H1 (cell line): ENCODE measurements around the gene ANKRD31. TPM values are rescaled to one million over a fixed set of nuclear protein-coding genes. Genes with fewer than 3 reads are reported as not detected.
A peak's percentile ranks its signal among the peaks of the same experiment; 100 is the strongest.

Experiments
- CTCF ChIA-PET: fragments of 300-600 bp; sonication (Branson Sonifier 250); formaldehyde crosslinking; loops from one replicate; lab custom pipeline; 2021; ENCODE audit not compliant: partially characterized antibody; lab: Charles Lee
- POLR2A ChIA-PET: fragments of 300-600 bp; sonication (Branson Sonifier 250); formaldehyde crosslinking; loops from one replicate; lab custom pipeline; 2021; ENCODE audit warnings: inconsistent platforms; ENCODE audit not compliant: partially characterized antibody; lab: Charles Lee
- DNase-seq, 2 experiments: peaks; one replicate each; pipeline versions ENCODE4 v3.0.0 to v3.0.0-alpha.2; 2010 to 2022; ENCODE audit warnings: low spot score in 2 of 2, low read depth in 1 of 2, mixed read lengths in 1 of 2
- FAIRE-seq: peaks from 2 replicates; lab custom pipeline; 2011; peaks lifted over from hg19 to GRCh38; lab: Jason Lieb, UNC
- H2AFZ ChIP-seq: 2 replicates; pipeline ENCODE4 v1.8.1; 2012; ENCODE audit warnings: low read length, inconsistent platforms
- H2AK5ac ChIP-seq: 2 replicates; pipeline ENCODE4 v1.6.1; 2013; ENCODE audit warnings: low read depth, low read length
- H2BK120ac ChIP-seq: replicated peaks from 2 replicates; pipeline ENCODE3; 2013; ENCODE audit warnings: low read depth, low read length, inconsistent platforms
- H2BK12ac ChIP-seq: 2 replicates; pipeline ENCODE4 v1.6.1; 2013; ENCODE audit warnings: low read depth, low read length
- H2BK15ac ChIP-seq: 2 replicates; pipeline ENCODE4 v1.6.1; 2013; ENCODE audit warnings: low read length
- H2BK20ac ChIP-seq: 2 replicates; pipeline ENCODE4 v1.6.1; 2013; ENCODE audit warnings: low read length
- H2BK5ac ChIP-seq: 2 replicates; pipeline ENCODE4 v1.6.1; 2013; ENCODE audit warnings: low read depth, low read length
- H3K14ac ChIP-seq: 2 replicates; pipeline ENCODE4 v1.6.1; 2013; ENCODE audit warnings: inconsistent platforms; ENCODE audit not compliant: insufficient read length
- H3K18ac ChIP-seq: 2 replicates; pipeline ENCODE4 v1.6.1; 2013; ENCODE audit warnings: low read length; ENCODE audit errors: extremely low read depth
- H3K23ac ChIP-seq: 2 replicates; pipeline ENCODE4 v1.6.1; 2013; ENCODE audit warnings: inconsistent platforms; ENCODE audit not compliant: insufficient read length
- H3K23me2 ChIP-seq: 2 replicates; pipeline ENCODE4 v1.6.1; 2013; ENCODE audit warnings: low read depth, low read length
- H3K27ac ChIP-seq: 2 replicates; pipeline ENCODE4 v1.6.1; 2011; ENCODE audit warnings: low read depth, low read length, inconsistent platforms
- H3K27me3 ChIP-seq, 4 experiments: replicated peaks in 1 of 4; 1 replicate in 1 of 4; 2 replicates in 3 of 4; pipeline versions ENCODE4 v1.6.1 to v1.8.1; 2011 to 2013; ENCODE audit warnings: low read length in 3 of 4, mild to moderate bottlenecking in 3 of 4, inconsistent platforms in 2 of 4, mixed read lengths in 2 of 4, moderate library complexity in 1 of 4; ENCODE audit not compliant: control insufficient read depth in 3 of 4, insufficient read depth in 3 of 4; ENCODE audit errors: extremely low read depth in 1 of 4
- H3K36me3 ChIP-seq, 4 experiments: 2 replicates each; pipeline versions ENCODE4 v1.6.1 to v1.8.1; 2011 to 2013; ENCODE audit warnings: mild to moderate bottlenecking in 4 of 4, low read length in 3 of 4, moderate library complexity in 2 of 4, control low read depth in 1 of 4, inconsistent platforms in 1 of 4; ENCODE audit not compliant: insufficient read depth in 4 of 4, control insufficient read depth in 2 of 4
- H3K4ac ChIP-seq: replicated peaks from 2 replicates; pipeline ENCODE3; 2013; ENCODE audit warnings: low read length, low read depth, mixed read lengths, inconsistent platforms; ENCODE audit not compliant: insufficient read length
- H3K4me1 ChIP-seq, 4 experiments: replicated peaks in 1 of 4; 1 replicate in 1 of 4; 2 replicates in 3 of 4; pipeline versions ENCODE4 v1.6.1 to v1.8.1; 2011 to 2013; ENCODE audit warnings: low read length in 3 of 4, inconsistent platforms in 2 of 4, mixed read lengths in 1 of 4; ENCODE audit not compliant: insufficient read depth in 4 of 4, control insufficient read depth in 3 of 4
- H3K4me2 ChIP-seq, 2 experiments: 2 replicates each; pipeline versions ENCODE4 v1.6.1 to v1.8.1; 2011 to 2013; ENCODE audit warnings: low read depth in 2 of 2, low read length in 2 of 2, control low read depth in 1 of 2, inconsistent platforms in 1 of 2, mild to moderate bottlenecking in 1 of 2; ENCODE audit not compliant: insufficient read depth in 1 of 2
- H3K4me3 ChIP-seq, 4 experiments: fragments of 200-600, 300-600 bp in 1 of 4; sonication (generic), shearing (Covaris generic), sonication (Bioruptor Twin) in 1 of 4; 2 replicates each; pipeline versions ENCODE4 v1.5.1 to v1.8.1; 2011 to 2016; ENCODE audit warnings: low read length in 4 of 4, low read depth in 3 of 4, control low read depth in 2 of 4, inconsistent platforms in 2 of 4, mild to moderate bottlenecking in 2 of 4, mixed read lengths in 1 of 4, moderate library complexity in 1 of 4; ENCODE audit not compliant: insufficient read depth in 2 of 4; ENCODE audit errors: extremely low read depth in 1 of 4
- H3K56ac ChIP-seq: replicated peaks from 2 replicates; pipeline ENCODE3; 2013; ENCODE audit warnings: low read depth, mild to moderate bottlenecking, mixed read lengths, low read length, inconsistent platforms; ENCODE audit not compliant: insufficient read length
- H3K79me1 ChIP-seq: 2 replicates; pipeline ENCODE4 v1.6.1; 2013; ENCODE audit warnings: low read depth, low read length, control low read depth
- H3K79me2 ChIP-seq, 2 experiments: 2 replicates each; pipeline versions ENCODE4 v1.6.1 to v1.8.1; 2012 to 2013; ENCODE audit warnings: low read length in 2 of 2, mild to moderate bottlenecking in 2 of 2, inconsistent platforms in 1 of 2; ENCODE audit not compliant: insufficient read depth in 2 of 2, control insufficient read depth in 1 of 2
- H3K9ac ChIP-seq, 4 experiments: replicated peaks in 1 of 4; 1 replicate in 1 of 4; 2 replicates in 3 of 4; pipeline versions ENCODE4 v1.6.1 to v1.8.1; 2011 to 2013; ENCODE audit warnings: low read depth in 3 of 4, low read length in 3 of 4, control low read depth in 2 of 4, mild to moderate bottlenecking in 2 of 4, moderate library complexity in 2 of 4, inconsistent platforms in 1 of 4; ENCODE audit errors: extremely low read depth in 1 of 4
- H3K9me3 ChIP-seq, 2 experiments: 2 replicates each; pipeline versions ENCODE4 v1.6.1 to v1.8.1; 2012 to 2013; ENCODE audit warnings: mild to moderate bottlenecking in 2 of 2, moderate library complexity in 2 of 2, control low read depth in 1 of 2, inconsistent platforms in 1 of 2, low read depth in 1 of 2, low read length in 1 of 2, mixed read lengths in 1 of 2; ENCODE audit not compliant: insufficient read depth in 2 of 2
- H4K20me1 ChIP-seq, 2 experiments: replicated peaks in 1 of 2; 2 replicates each; pipeline versions ENCODE3 to v1.8.1; 2011 to 2013; ENCODE audit warnings: inconsistent platforms in 2 of 2, low read length in 2 of 2, mild to moderate bottlenecking in 1 of 2; ENCODE audit not compliant: insufficient read depth in 2 of 2, control insufficient read depth in 1 of 2
- H4K5ac ChIP-seq: 2 replicates; pipeline ENCODE4 v1.6.1; 2013; ENCODE audit warnings: low read length, low read depth, mixed read lengths, inconsistent platforms; ENCODE audit not compliant: insufficient read length
- H4K8ac ChIP-seq: 2 replicates; pipeline ENCODE4 v1.8.0; 2013; ENCODE audit warnings: mild to moderate bottlenecking, moderate library complexity, low read length, inconsistent platforms; ENCODE audit not compliant: insufficient read depth; ENCODE audit errors: extremely low read depth
- H4K91ac ChIP-seq: replicated peaks from 2 replicates; pipeline ENCODE3; 2013; ENCODE audit warnings: low read length, mixed read lengths, inconsistent platforms; ENCODE audit not compliant: insufficient read length
- ASH2L ChIP-seq: fragments of 200-600, 300-600 bp; sonication (generic); IDR thresholded peaks from one replicate; pipeline ENCODE4 v1.7.1; 2017; ENCODE audit warnings: low read length
- CEBPB ChIP-seq: IDR thresholded peaks from 2 replicates; pipeline ENCODE4 v1.6.1; 2012; ENCODE audit warnings: low read depth, low read length
- CREB1 ChIP-seq: IDR thresholded peaks from 2 replicates; pipeline ENCODE4 v1.6.1; 2012; ENCODE audit warnings: inconsistent platforms
- E2F6 ChIP-seq: IDR thresholded peaks from 2 replicates; pipeline ENCODE4 v1.6.1; 2012; ENCODE audit warnings: inconsistent platforms
- RNF2 ChIP-seq: fragments of 200-900, 300-1000 bp; sonication (generic); IDR thresholded peaks from 2 replicates; pipeline ENCODE4 v1.7.1; 2016; ENCODE audit warnings: borderline replicate concordance, low read depth, mild to moderate bottlenecking, antibody characterized with exemption, low read length; ENCODE audit not compliant: poor library complexity, severe bottlenecking; ENCODE audit errors: missing control alignments
- TBP ChIP-seq: IDR thresholded peaks from 2 replicates; pipeline ENCODE4 v1.6.1; 2011; ENCODE audit warnings: low read depth, low read length, improper control_type of control experiment
- WGBS, 2 experiments: shearing (Covaris generic) in 1 of 2; methylation state at CpG; one replicate each; pipeline versions ENCODE4 v1.1.6 to v1.1.7; 2013 to 2015; ENCODE audit warnings: low lambda C conversion rate in 2 of 2, mixed read lengths in 2 of 2, inconsistent platforms in 1 of 2, low coverage in 1 of 2, missing lambda C conversion rate in 1 of 2; ENCODE audit not compliant: insufficient replicate concordance in 2 of 2, insufficient coverage in 1 of 2, insufficient read length in 1 of 2; ENCODE audit errors: extremely low coverage in 1 of 2, missing lambda C conversion rate in 1 of 2; 5-methylcytosine and 5-hydroxymethylcytosine counted together
- polyA plus RNA-seq, 7 experiments: library from polyadenylated mRNA; depleted of rRNA in 3 of 7; stranded (reverse) in 5 of 7; unstranded in 2 of 7; fragments of >200 nt in 5 of 7; fragments of 200-250 nt in 2 of 7; gene quantifications; 1 replicate in 5 of 7; 2 replicates in 1 of 7; 4 replicates in 1 of 7; pipeline versions ENCODE4 v1.2.1 to v1.2.3, GENCODE V29; 2011 to 2013; ENCODE audit warnings: missing spikeins in 2 of 7, mixed read lengths in 2 of 7
- total RNA-seq: library from RNA; stranded (reverse); fragmentation: NEBNext Ultra II Directional; extraction: Animal tissue kit (Norgen Biotek cat#: 25700); gene quantifications from 2 replicates; pipeline ENCODE4 v1.2.1, GENCODE V29; 2021
- TF ChIP-seq, protein P1 (sequence below), 3 experiments: IDR thresholded peaks; 1 replicate in 2 of 3; 2 replicates in 1 of 3; pipeline versions ENCODE4 v1.5.1 to v1.6.1; 2011; ENCODE audit warnings: low read length in 3 of 3, mild to moderate bottlenecking in 3 of 3, inconsistent platforms in 2 of 3, low read depth in 1 of 3, moderate library complexity in 1 of 3; ENCODE audit not compliant: insufficient read depth in 1 of 3; ENCODE audit errors: control extremely low read depth in 1 of 3

Gene ANKRD31
- total and polyA plus RNA-seq, 2 of the 8 experiments (the other 6 are each of a cell fraction or from before 2014, with no cell fraction given), result 0.05 to 0.06 TPM

GRCh38 chr5:75053304-75054133 lies 183.2 kb downstream of the ANKRD31 start:
- WGBS, 2 experiments, result 1% methylated on average over 79 of the region's 95 CpGs; no CpG with 5 or more reads in 1 of the 2 experiments
- Histone ChIP-seq H3K9ac (peak overlapping the region; percentile 51 to 90 (median 72)), H2BK120ac (no peak overlapping the region), H3K79me1 (no peaks in the 10 kb centered on the region), H2BK5ac (peak overlapping the region; percentile 54; the same call in 1 of the 2 replicates), H4K5ac (peak overlapping the region; percentile 10), H3K27me3 (peaks cover 0 to 33% (median 15%) of the 10 kb centered on the region in 4 experiments; a peak in 4 of 7 replicates), H2BK12ac (peak overlapping the region; percentile 88), H3K4ac (peak overlapping the region; percentile 27), H3K18ac (peak overlapping the region; percentile 83), H3K23ac (no peak overlapping the region), H4K20me1 (peaks cover 0 to 8% of the 10 kb centered on the region in 2 experiments), H3K23me2 (peaks cover 13% of the 10 kb centered on the region), H3K79me2 (peaks cover 0 to 37% of the 10 kb centered on the region in 2 experiments; a peak in 2 of 4 replicates), H2BK20ac (peak overlapping the region; percentile 19; the same call in 1 of the 2 replicates), H2AFZ (peak overlapping the region; percentile 60), H2AK5ac (no peak overlapping the region; the same call in 1 of the 2 replicates), H4K91ac (peak overlapping the region; percentile 45), H3K36me3 (no peaks in the 10 kb centered on the region), H3K9me3 (no peaks in the 10 kb centered on the region), H3K4me3 (peak overlapping the region; percentile 68 to 76 (median 73)), H3K27ac (peak overlapping the region; percentile 35; the same call in 1 of the 2 replicates), H2BK15ac (peak overlapping the region; percentile 85; the same call in 1 of the 2 replicates), H4K8ac (peak overlapping the region; percentile 85; the same call in 1 of the 2 replicates), H3K4me1 (peaks cover 18 to 35% (median 27%) of the 10 kb centered on the region in 4 experiments), H3K14ac (no peak overlapping the region), H3K56ac (peak overlapping the region; percentile 34), H3K4me2 (peak overlapping the region; percentile 93 to 97)
- CTCF ChIA-PET, result interaction anchor here (0.6 to 4.3 kb wide), 5 partner anchors 13 to 183 kb away, joined by 3 to 29 read pairs (median 5); partner anchors contain the start of gene ANKRD31
- POLR2A ChIA-PET, result interaction anchor here (1.0 to 3.2 kb wide), 3 partner anchors 10 to 188 kb away, joined by 3 to 12 read pairs (median 4); partner anchors contain the start of gene ANKRD31
- FAIRE-seq (no peak), DNase-seq (peak in 1 of 2 experiments; percentile 70)
- TF ChIP-seq E2F6 (peak; percentile 83), ASH2L (peak; percentile 82), RNF2 (peak; percentile 35), CEBPB (no peak), CREB1 (peak; percentile 52), TBP (no peak)
- TF ChIP-seq, protein P1, sequence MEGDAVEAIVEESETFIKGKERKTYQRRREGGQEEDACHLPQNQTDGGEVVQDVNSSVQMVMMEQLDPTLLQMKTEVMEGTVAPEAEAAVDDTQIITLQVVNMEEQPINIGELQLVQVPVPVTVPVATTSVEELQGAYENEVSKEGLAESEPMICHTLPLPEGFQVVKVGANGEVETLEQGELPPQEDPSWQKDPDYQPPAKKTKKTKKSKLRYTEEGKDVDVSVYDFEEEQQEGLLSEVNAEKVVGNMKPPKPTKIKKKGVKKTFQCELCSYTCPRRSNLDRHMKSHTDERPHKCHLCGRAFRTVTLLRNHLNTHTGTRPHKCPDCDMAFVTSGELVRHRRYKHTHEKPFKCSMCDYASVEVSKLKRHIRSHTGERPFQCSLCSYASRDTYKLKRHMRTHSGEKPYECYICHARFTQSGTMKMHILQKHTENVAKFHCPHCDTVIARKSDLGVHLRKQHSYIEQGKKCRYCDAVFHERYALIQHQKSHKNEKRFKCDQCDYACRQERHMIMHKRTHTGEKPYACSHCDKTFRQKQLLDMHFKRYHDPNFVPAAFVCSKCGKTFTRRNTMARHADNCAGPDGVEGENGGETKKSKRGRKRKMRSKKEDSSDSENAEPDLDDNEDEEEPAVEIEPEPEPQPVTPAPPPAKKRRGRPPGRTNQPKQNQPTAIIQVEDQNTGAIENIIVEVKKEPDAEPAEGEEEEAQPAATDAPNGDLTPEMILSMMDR (IDR thresholded peaks at IDR 0.05; ENCODE audit: control extremely low read depth in 1 of 3, insufficient read depth in 1 of 3, low read depth in 1 of 3, low read length in 3 of 3), result peak in 1 of 3 experiments; percentile 0; a peak in 1 of 4 replicates
